Suprapubic skin (tissue), 4 donors: ENCODE measurements around the gene CLEC4M. TPM values are rescaled to one million over a fixed set of nuclear protein-coding genes. Genes with fewer than 3 reads are reported as not detected.

Experiments
- DNase-seq, 2 donors: peaks; one replicate each; pipeline ENCODE4 v3.0.0-alpha.2; 2019; ENCODE audit warnings: low spot score in 2 of 2
- H3K27ac ChIP-seq: fragments of 200-600 bp; sonication (generic); one replicate; pipeline ENCODE4 v1.5.1; 2019
- H3K27me3 ChIP-seq: fragments of 200-600 bp; sonication (generic); one replicate; pipeline ENCODE4 v1.5.1; 2019
- H3K36me3 ChIP-seq: fragments of 200-600 bp; sonication (generic); one replicate; pipeline ENCODE4 v1.5.1; 2019
- H3K4me1 ChIP-seq: fragments of 200-600 bp; sonication (generic); one replicate; pipeline ENCODE4 v1.5.1; 2019
- H3K4me3 ChIP-seq: fragments of 200-600 bp; sonication (generic); one replicate; pipeline ENCODE4 v1.5.1; 2019; ENCODE audit warnings: mild to moderate bottlenecking
- H3K9me3 ChIP-seq: fragments of 200-600 bp; sonication (generic); one replicate; pipeline ENCODE4 v1.5.1; 2019
- CTCF ChIP-seq, 2 donors: fragments of 200-600 bp in 1 of 2; fragments of 450-650 bp in 1 of 2; sonication (generic) in 1 of 2; IDR thresholded peaks; one replicate each; pipeline ENCODE4 v1.5.1; 2016 to 2019; ENCODE audit warnings: antibody characterized with exemption in 2 of 2, mild to moderate bottlenecking in 1 of 2, moderate library complexity in 1 of 2
- EP300 ChIP-seq: sonication (generic); formaldehyde crosslinking; IDR thresholded peaks from one replicate; pipeline ENCODE4 v1.6.1; 2017; ENCODE audit warnings: antibody characterized with exemption
- POLR2A ChIP-seq, 2 donors: fragments of 450-650 bp; IDR thresholded peaks; one replicate each; pipeline ENCODE4 v1.6.1; 2017; ENCODE audit warnings: antibody characterized with exemption in 2 of 2, mild to moderate bottlenecking in 2 of 2, moderate library complexity in 2 of 2
- POLR2AphosphoS5 ChIP-seq, 3 donors: sonication (generic); formaldehyde crosslinking; IDR thresholded peaks; one replicate each; pipeline ENCODE4 v1.6.1; 2017; ENCODE audit warnings: antibody characterized with exemption in 3 of 3
- WGBS: methylation state at CpG from one replicate; pipeline ENCODE4 v1.1.5; 2018; 5-methylcytosine and 5-hydroxymethylcytosine counted together
- total RNA-seq, 4 donors: library from RNA; depleted of rRNA; stranded (reverse); fragments of >200 nt; gene quantifications; one replicate each; pipeline ENCODE4 v1.1.0, GENCODE V29; 2016

Gene CLEC4M
- total RNA-seq, 4 donors from 2014 or later: not detected

GRCh38 chr19:7736148-7736547 lies 26.9 kb upstream of the CLEC4M start:
- TF ChIP-seq EP300: no peak
- no peak for TF ChIP-seq POLR2A (IDR thresholded peaks at IDR 0.05)
- no peak for TF ChIP-seq POLR2AphosphoS5 (IDR thresholded peaks at IDR 0.05)
- TF ChIP-seq CTCF (IDR thresholded peaks at IDR 0.05): no peak
- no peak overlapping the region for H3K4me3 ChIP-seq
- H3K4me1 ChIP-seq: no peaks in the 10 kb centered on the region
- DNase-seq: no peak
- H3K27me3 ChIP-seq: peaks cover 26% of the 10 kb centered on the region
- H3K9me3 ChIP-seq: no peaks in the 10 kb centered on the region
- H3K36me3 ChIP-seq: no peaks in the 10 kb centered on the region
- 72% methylated on average over 1 of the region's 1 CpG for WGBS
- no peak overlapping the region for H3K27ac ChIP-seq

GRCh38 chr19:7737215-7737614 lies 25.8 kb upstream of the CLEC4M start:
- Histone ChIP-seq H3K4me3 (no peak overlapping the region), H3K9me3 (no peaks in the 10 kb centered on the region), H3K4me1 (no peaks in the 10 kb centered on the region), H3K27ac (no peak overlapping the region), H3K36me3 (no peaks in the 10 kb centered on the region), H3K27me3 (peaks cover 20% of the 10 kb centered on the region)
- TF ChIP-seq POLR2AphosphoS5 (IDR thresholded peaks at IDR 0.05) (no peak), EP300 (no peak), POLR2A (IDR thresholded peaks at IDR 0.05) (no peak), CTCF (IDR thresholded peaks at IDR 0.05) (no peak)
- 88% methylated on average over 11 of the region's 11 CpGs for WGBS
- no peak for DNase-seq

GRCh38 chr19:7738023-7738422 lies 25.0 kb upstream of the CLEC4M start:
- Histone ChIP-seq H3K4me1 (no peaks in the 10 kb centered on the region), H3K9me3 (no peaks in the 10 kb centered on the region), H3K36me3 (no peaks in the 10 kb centered on the region), H3K4me3 (no peak overlapping the region), H3K27me3 (peaks cover 18% of the 10 kb centered on the region), H3K27ac (no peak overlapping the region)
- no peak for TF ChIP-seq POLR2A (IDR thresholded peaks at IDR 0.05)
- no peak for TF ChIP-seq CTCF (IDR thresholded peaks at IDR 0.05)
- TF ChIP-seq EP300: no peak
- no peak for TF ChIP-seq POLR2AphosphoS5 (IDR thresholded peaks at IDR 0.05)
- no peak for DNase-seq
- 84% methylated on average over 7 of the region's 7 CpGs for WGBS

GRCh38 chr19:7739211-7739755 lies 23.8 kb upstream of the CLEC4M start:
- no peaks in the 10 kb centered on the region for H3K36me3 ChIP-seq
- WGBS: 60% methylated on average over 2 of the region's 2 CpGs
- no peak overlapping the region for H3K4me3 ChIP-seq
- DNase-seq: no peak
- H3K27me3 ChIP-seq: peaks cover 26% of the 10 kb centered on the region
- H3K4me1 ChIP-seq: no peaks in the 10 kb centered on the region
- no peak overlapping the region for H3K27ac ChIP-seq
- no peaks in the 10 kb centered on the region for H3K9me3 ChIP-seq
- TF ChIP-seq POLR2A (IDR thresholded peaks at IDR 0.05) (no peak), CTCF (IDR thresholded peaks at IDR 0.05) (no peak), EP300 (no peak), POLR2AphosphoS5 (IDR thresholded peaks at IDR 0.05) (no peak)

- no peaks in the 10 kb centered on the region for H3K9me3 ChIP-seq
- H3K4me1 ChIP-seq: no peaks in the 10 kb centered on the region
- H3K36me3 ChIP-seq: no peaks in the 10 kb centered on the region
- no peak overlapping the region for H3K27ac ChIP-seq
- peaks cover 26% of the 10 kb centered on the region for H3K27me3 ChIP-seq
- DNase-seq: no peak
- no peak for TF ChIP-seq EP300
- no peak for TF ChIP-seq POLR2A (IDR thresholded peaks at IDR 0.05)
- no peak for TF ChIP-seq CTCF (IDR thresholded peaks at IDR 0.05)
- TF ChIP-seq POLR2AphosphoS5 (IDR thresholded peaks at IDR 0.05): no peak
- 80% methylated on average over 19 of the region's 19 CpGs for WGBS
- no peak overlapping the region for H3K4me3 ChIP-seq
Measured at GRCh38 chr19:7739801-7740681, 23.0 kb upstream of the CLEC4M start.
